GM18519 (cell line): ENCODE data around the gene TTC36.
"Not testable (repeated sequence)": the region's sequence is repeated elsewhere in the genome, so short reads cannot be mapped to it uniquely, and the experiment has no call there.

Experiments used
- ATAC-seq: cut with Tn5 transposase; IDR thresholded peaks from one replicate; pipeline ENCODE4 v1.9.1; 2021; ENCODE audit warnings: mild to moderate bottlenecking, moderate library complexity; ENCODE audit not compliant: unreplicated experiment, low FRiP score

TTC36 gene

GRCh38 chr11:118531597-118532084 is 4.4 kb downstream of the TTC36 start:
- no peak for ATAC-seq

GRCh38 chr11:118532091-118532490 is 4.8 kb downstream of the TTC36 start:
- ATAC-seq = no peak

GRCh38 chr11:118532852-118533768 is 5.8 kb downstream of the TTC36 start:
- ATAC-seq = no peak

- no peak for ATAC-seq
Measured at GRCh38 chr11:118533769-118534729, 6.8 kb downstream of the TTC36 start.

GRCh38 chr11:118535261-118535660 is 8.0 kb downstream of the TTC36 start:
- ATAC-seq = no peak

GRCh38 chr11:118536726-118537125 is 9.5 kb downstream of the TTC36 start:
- no peak for ATAC-seq

GRCh38 chr11:118537409-118537980 is 10.2 kb downstream of the TTC36 start:
- ATAC-seq = no peak

- ATAC-seq = no peak
Measured at GRCh38 chr11:118544010-118544646, 16.9 kb downstream of the TTC36 start.

- no peak for ATAC-seq
Measured at GRCh38 chr11:118544647-118545010, 17.4 kb downstream of the TTC36 start.

- ATAC-seq = no peak
Measured at GRCh38 chr11:118545533-118545932, 18.3 kb downstream of the TTC36 start.

GRCh38 chr11:118547132-118547531 is 19.9 kb downstream of the TTC36 start:
- no peak for ATAC-seq

- no peak for ATAC-seq
Measured at GRCh38 chr11:118552341-118552740, 25.1 kb downstream of the TTC36 start.

- ATAC-seq = no peak
Measured at GRCh38 chr11:118560806-118561205, 33.5 kb downstream of the TTC36 start.

- ATAC-seq = no peak
Measured at GRCh38 chr11:118565051-118565450, 37.8 kb downstream of the TTC36 start.

GRCh38 chr11:118569670-118570069 is 42.4 kb downstream of the TTC36 start:
- ATAC-seq = no peak

- no peak for ATAC-seq
Measured at GRCh38 chr11:118570787-118571186, 43.5 kb downstream of the TTC36 start.

- not testable (repeated sequence) for ATAC-seq
Measured at GRCh38 chr11:118571701-118572060, 44.4 kb downstream of the TTC36 start.

GRCh38 chr11:118572061-118572980 is 45.0 kb downstream of the TTC36 start, which contains the start of gene ARCN1:
ARCN1 (plus strand) TSS chr11:118572409; CDS start chr11:118572548, 139 bp downstream.
- no peak for ATAC-seq

GRCh38 chr11:118572981-118573550 is 45.8 kb downstream of the TTC36 start:
- no peak for ATAC-seq
